HEK293T (cell line): ENCODE results near the gene ASCL4.
A peak's percentile ranks its signal among the peaks of the same experiment; 100 is the strongest.

Experiments used
- CTCF ChIA-PET: fragments of 350-600 bp; formaldehyde crosslinking; extraction: SDS; loops from one replicate; lab custom pipeline; 2021; ENCODE audit warnings: antibody characterized with exemption, inconsistent platforms; lab: Yijun Ruan, JAX
- POLR2A ChIA-PET: fragments of 350-600 bp; formaldehyde crosslinking; extraction: SDS; loops from one replicate; lab custom pipeline; 2020; ENCODE audit warnings: antibody characterized with exemption, inconsistent platforms; lab: Yijun Ruan, JAX
- DNase-seq: peaks from one replicate; pipeline ENCODE4 v3.0.0; 2012; ENCODE audit warnings: mixed read lengths; ENCODE audit errors: extremely low spot score
- ARNT ChIP-seq: fragments of 450-650 bp; IDR thresholded peaks from 2 replicates; pipeline ENCODE4 v1.6.1; 2017; ENCODE audit warnings: mild to moderate bottlenecking
- BHLHE40 ChIP-seq: fragments of 450-650 bp; IDR thresholded peaks from 2 replicates; pipeline ENCODE4 v1.6.1; 2016; ENCODE audit warnings: mild to moderate bottlenecking, moderate library complexity, borderline replicate concordance
- CTBP1 ChIP-seq: fragments of 450-650 bp; IDR thresholded peaks from 2 replicates; pipeline ENCODE4 v1.6.1; 2016; ENCODE audit warnings: borderline replicate concordance
- ELF4 ChIP-seq: fragments of 450-650 bp; IDR thresholded peaks from 2 replicates; pipeline ENCODE4 v1.6.1; 2017; ENCODE audit warnings: antibody characterized with exemption
- FOXA1 ChIP-seq: fragments of 450-650 bp; IDR thresholded peaks from 2 replicates; pipeline ENCODE4 v1.6.1; 2016; ENCODE audit warnings: mild to moderate bottlenecking
- FOXK2 ChIP-seq: fragments of 450-650 bp; IDR thresholded peaks from 2 replicates; pipeline ENCODE4 v1.6.1; 2016; ENCODE audit warnings: mild to moderate bottlenecking
- FOXM1 ChIP-seq: fragments of 450-650 bp; IDR thresholded peaks from 2 replicates; pipeline ENCODE4 v1.6.1; 2017; ENCODE audit warnings: mild to moderate bottlenecking, borderline replicate concordance
- HDGF ChIP-seq: fragments of 450-650 bp; IDR thresholded peaks from 2 replicates; pipeline ENCODE4 v1.6.1; 2017; ENCODE audit warnings: antibody characterized with exemption, borderline replicate concordance
- L3MBTL2 ChIP-seq: fragments of 450-650 bp; conservative IDR thresholded peaks from 2 replicates; pipeline ENCODE4 v1.6.1; 2016; ENCODE audit warnings: mild to moderate bottlenecking
- LEF1 ChIP-seq: fragments of 450-650 bp; IDR thresholded peaks from 2 replicates; pipeline ENCODE4 v1.6.1; 2017; ENCODE audit warnings: mild to moderate bottlenecking, borderline replicate concordance
- NFRKB ChIP-seq: fragments of 450-650 bp; IDR thresholded peaks from 2 replicates; pipeline ENCODE4 v1.6.1; 2016; ENCODE audit warnings: mild to moderate bottlenecking, moderate library complexity
- PKNOX1 ChIP-seq: fragments of 450-650 bp; IDR thresholded peaks from 2 replicates; pipeline ENCODE4 v1.6.1; 2016
- SP1 ChIP-seq: fragments of 450-650 bp; IDR thresholded peaks from 2 replicates; pipeline ENCODE4 v1.6.1; 2017
- SUZ12 ChIP-seq: fragments of 450-650 bp; IDR thresholded peaks from 2 replicates; pipeline ENCODE4 v1.6.1; 2016; ENCODE audit warnings: mild to moderate bottlenecking
- TARDBP ChIP-seq: fragments of 450-650 bp; IDR thresholded peaks from 2 replicates; pipeline ENCODE4 v1.6.1; 2016
- ZNF384 ChIP-seq: fragments of 450-650 bp; IDR thresholded peaks from 2 replicates; pipeline ENCODE4 v1.6.1; 2016

ASCL4 gene

GRCh38 chr12:107767466-107767865, 7.0 kb upstream of the ASCL4 start:
- POLR2A ChIA-PET, result no interaction called here
- no peak for DNase-seq
- CTCF ChIA-PET, result no interaction called here

GRCh38 chr12:107775093-107775721, 703 bp downstream of the ASCL4 start:
- no peak for TF ChIP-seq HDGF
- TF ChIP-seq BHLHE40, result no peak
- TF ChIP-seq L3MBTL2, result peak; percentile 68
- no peak for TF ChIP-seq NFRKB
- no peak for TF ChIP-seq ELF4
- POLR2A ChIA-PET, result no interaction called here
- peak; percentile 73 for DNase-seq
- CTCF ChIA-PET, result no interaction called here

More at GRCh38 chr12:107767466-107767865, 7.0 kb upstream of the ASCL4 start:
- TF ChIP-seq FOXA1 (no peak), ZNF384 (no peak), FOXM1 (no peak), BHLHE40 (no peak), ARNT (no peak), PKNOX1 (no peak), TARDBP (no peak), SP1 (no peak), HDGF (no peak), L3MBTL2 (no peak), SUZ12 (no peak), ELF4 (no peak), FOXK2 (no peak), NFRKB (no peak), CTBP1 (no peak), LEF1 (no peak)

GRCh38 chr12:107776171-107776570, 1.7 kb downstream of the ASCL4 start:
- ChIA-PET POLR2A (no interaction called here), CTCF (no interaction called here)
- TF ChIP-seq ZNF384, result no peak
- TF ChIP-seq FOXM1, result no peak
- no peak for DNase-seq

GRCh38 chr12:107778383-107779025, 4.0 kb downstream of the ASCL4 start:
- TF ChIP-seq CTBP1 (no peak), HDGF (no peak), ZNF384 (no peak), SUZ12 (no peak)
- ChIA-PET POLR2A (no interaction called here), CTCF (no interaction called here)
- DNase-seq, result no peak

- no peak for DNase-seq
- ChIA-PET CTCF (no interaction called here), POLR2A (no interaction called here)
- no peak for TF ChIP-seq LEF1
- no peak for TF ChIP-seq BHLHE40
- no peak for TF ChIP-seq SP1
- TF ChIP-seq ZNF384, result no peak
- TF ChIP-seq HDGF, result no peak
Observed at GRCh38 chr12:107779077-107779831, 4.8 kb downstream of the ASCL4 start.

GRCh38 chr12:107780298-107780697, 5.8 kb downstream of the ASCL4 start:
- ChIA-PET CTCF (no interaction called here), POLR2A (no interaction called here)
- DNase-seq, result no peak
- TF ChIP-seq L3MBTL2, result no peak
- no peak for TF ChIP-seq FOXK2
- TF ChIP-seq ELF4, result no peak
- TF ChIP-seq SP1, result no peak

GRCh38 chr12:107782067-107782466, 7.6 kb downstream of the ASCL4 start:
- CTCF ChIA-PET, result no interaction called here
- no peak for DNase-seq
- POLR2A ChIA-PET, result no interaction called here
- no peak for TF ChIP-seq SUZ12
- no peak for TF ChIP-seq SP1
- no peak for TF ChIP-seq CTBP1
- TF ChIP-seq FOXK2, result no peak
- no peak for TF ChIP-seq FOXM1
- TF ChIP-seq HDGF, result no peak
- TF ChIP-seq NFRKB, result no peak
- no peak for TF ChIP-seq BHLHE40
- TF ChIP-seq ARNT, result no peak
- no peak for TF ChIP-seq L3MBTL2
- no peak for TF ChIP-seq ZNF384
- TF ChIP-seq FOXA1, result no peak
- TF ChIP-seq TARDBP, result no peak
- no peak for TF ChIP-seq LEF1
